ENCODE data around the gene POMC.
"Not testable (repeated sequence)": the region's sequence is repeated elsewhere in the genome, so short reads cannot be mapped to it uniquely, and the experiment has no call there.

POMC gene

GRCh38 chr2:25149646-25150045 is 18.7 kb downstream of the POMC start:
- Histone ChIP-seq H2AFZ (ENCODE audit: low read depth, low read length) (no peak overlapping the region), H3K36me3 (replicated peaks; ENCODE audit: low read depth, low read length) (no peaks in the 10 kb centered on the region), H3K79me2 (ENCODE audit: low read length) (no peaks in the 10 kb centered on the region), H3K4me1 (ENCODE audit: low read length) (no peaks in the 10 kb centered on the region), H3K4me3 (ENCODE audit: low read length) (no peak overlapping the region), H3K27ac (ENCODE audit: low read length) (no peak overlapping the region), H3K4me2 (ENCODE audit: low read length) (no peak overlapping the region), H3K27me3 (ENCODE audit: low read depth, low read length) (peaks cover 9% of the 10 kb centered on the region; the same call in 1 of the 2 replicates), H4K20me1 (ENCODE audit: insufficient read depth, low read length) (no peaks in the 10 kb centered on the region), H3K9ac (ENCODE audit: low read length) (no peak overlapping the region), H3K9me3 (ENCODE audit: insufficient read depth, low read length) (no peaks in the 10 kb centered on the region)
- TF ChIP-seq EZH2phosphoT487 (IDR thresholded peaks at IDR 0.05; ENCODE audit: low read depth) (no peak), CTCF (IDR thresholded peaks at IDR 0.05; ENCODE audit: low read depth, low read length) (no peak)

GRCh38 chr2:25146896-25147295 is 21.5 kb downstream of the POMC start:
- Histone ChIP-seq H2AFZ (ENCODE audit: low read depth, low read length) (no peak overlapping the region), H3K9ac (ENCODE audit: low read length) (no peak overlapping the region), H3K9me3 (ENCODE audit: insufficient read depth, low read length) (no peaks in the 10 kb centered on the region), H3K79me2 (ENCODE audit: low read length) (no peaks in the 10 kb centered on the region), H4K20me1 (ENCODE audit: insufficient read depth, low read length) (no peaks in the 10 kb centered on the region), H3K4me1 (ENCODE audit: low read length) (no peaks in the 10 kb centered on the region), H3K4me2 (ENCODE audit: low read length) (no peak overlapping the region), H3K27ac (ENCODE audit: low read length) (no peak overlapping the region), H3K27me3 (ENCODE audit: low read depth, low read length) (no peaks in the 10 kb centered on the region), H3K4me3 (ENCODE audit: low read length) (no peak overlapping the region), H3K36me3 (replicated peaks; ENCODE audit: low read depth, low read length) (no peaks in the 10 kb centered on the region)
- no peak for TF ChIP-seq EZH2phosphoT487 (IDR thresholded peaks at IDR 0.05; ENCODE audit: low read depth)
- TF ChIP-seq CTCF (IDR thresholded peaks at IDR 0.05; ENCODE audit: low read depth, low read length), result no peak

GRCh38 chr2:25145803-25146202 is 22.6 kb downstream of the POMC start:
- H2AFZ ChIP-seq (ENCODE audit: low read depth, low read length), result no peak overlapping the region
- H3K27ac ChIP-seq (ENCODE audit: low read length), result no peak overlapping the region
- 0 out of 2 replicates have a peak, but pooled peaks cover 3% of the 10 kb centered on the region for H3K27me3 ChIP-seq (ENCODE audit: low read depth, low read length)
- TF ChIP-seq EZH2phosphoT487 (IDR thresholded peaks at IDR 0.05; ENCODE audit: low read depth) (no peak), CTCF (IDR thresholded peaks at IDR 0.05; ENCODE audit: low read depth, low read length) (no peak)
- no peak overlapping the region for H3K9ac ChIP-seq (ENCODE audit: low read length)
- no peak overlapping the region for H3K4me3 ChIP-seq (ENCODE audit: low read length)
- no peaks in the 10 kb centered on the region for H3K9me3 ChIP-seq (ENCODE audit: insufficient read depth, low read length)
- H4K20me1 ChIP-seq (ENCODE audit: insufficient read depth, low read length), result no peaks in the 10 kb centered on the region
- no peak overlapping the region for H3K4me2 ChIP-seq (ENCODE audit: low read length)
- H3K4me1 ChIP-seq (ENCODE audit: low read length), result no peaks in the 10 kb centered on the region
- no peaks in the 10 kb centered on the region for H3K79me2 ChIP-seq (ENCODE audit: low read length)
- H3K36me3 ChIP-seq (replicated peaks; ENCODE audit: low read depth, low read length), result no peaks in the 10 kb centered on the region

GRCh38 chr2:25141120-25141519 is 27.3 kb downstream of the POMC start:
- no peaks in the 10 kb centered on the region for H3K9me3 ChIP-seq (ENCODE audit: insufficient read depth, low read length)
- no peak overlapping the region for H3K4me2 ChIP-seq (ENCODE audit: low read length)
- H3K9ac ChIP-seq (ENCODE audit: low read length), result no peak overlapping the region
- no peaks in the 10 kb centered on the region for H4K20me1 ChIP-seq (ENCODE audit: insufficient read depth, low read length)
- TF ChIP-seq CTCF (IDR thresholded peaks at IDR 0.05; ENCODE audit: low read depth, low read length) (no peak), EZH2phosphoT487 (IDR thresholded peaks at IDR 0.05; ENCODE audit: low read depth) (no peak)
- no peaks in the 10 kb centered on the region for H3K79me2 ChIP-seq (ENCODE audit: low read length)
- H3K27me3 ChIP-seq (ENCODE audit: low read depth, low read length), result peaks cover 11% of the 10 kb centered on the region
- no peak overlapping the region for H2AFZ ChIP-seq (ENCODE audit: low read depth, low read length)
- H3K4me1 ChIP-seq (ENCODE audit: low read length), result no peaks in the 10 kb centered on the region
- no peak overlapping the region for H3K4me3 ChIP-seq (ENCODE audit: low read length)
- H3K36me3 ChIP-seq (replicated peaks; ENCODE audit: low read depth, low read length), result no peaks in the 10 kb centered on the region
- H3K27ac ChIP-seq (ENCODE audit: low read length), result no peak overlapping the region

GRCh38 chr2:25140535-25140934 is 27.8 kb downstream of the POMC start:
- not testable (repeated sequence) for H3K27ac ChIP-seq (ENCODE audit: low read length); H3K36me3 ChIP-seq (replicated peaks; ENCODE audit: low read depth, low read length); H2AFZ ChIP-seq (ENCODE audit: low read depth, low read length); H3K4me1 ChIP-seq (ENCODE audit: low read length); H3K4me2 ChIP-seq (ENCODE audit: low read length); H3K9ac ChIP-seq (ENCODE audit: low read length); H3K9me3 ChIP-seq (ENCODE audit: insufficient read depth, low read length); H4K20me1 ChIP-seq (ENCODE audit: insufficient read depth, low read length); H3K79me2 ChIP-seq (ENCODE audit: low read length); H3K4me3 ChIP-seq (ENCODE audit: low read length)
- H3K27me3 ChIP-seq (ENCODE audit: low read depth, low read length), result peaks cover 11% of the 10 kb centered on the region
